Liver (tissue), 9 donors: ENCODE data around the gene RASSF3. TPM values are rescaled to one million over a fixed set of nuclear protein-coding genes. Genes with fewer than 3 reads are reported as not detected.
"Not testable (repeated sequence)": the region's sequence is repeated elsewhere in the genome, so short reads cannot be mapped to it uniquely, and the experiment has no call there.

Experiments
- DNase-seq: peaks from one replicate; pipeline ENCODE4 v3.0.0-alpha.2; 2017; ENCODE audit warnings: low spot score
- H3K27ac ChIP-seq, 2 donors: one replicate each; pipeline ENCODE4 v1.7.0; 2013; ENCODE audit warnings: inconsistent platforms in 2 of 2, low read length in 2 of 2, control low read depth in 1 of 2, low read depth in 1 of 2, mild to moderate bottlenecking in 1 of 2
- H3K27me3 ChIP-seq, 4 donors: one replicate each; pipeline versions ENCODE4 v1.6.1 to v1.7.0; 2013; ENCODE audit warnings: low read length in 3 of 4, inconsistent platforms in 1 of 4, mild to moderate bottlenecking in 1 of 4, moderate library complexity in 1 of 4; ENCODE audit not compliant: control insufficient read depth in 4 of 4, insufficient read depth in 4 of 4
- H3K36me3 ChIP-seq, 4 donors: one replicate each; pipeline versions ENCODE4 v1.6.1 to v1.7.0; 2013; ENCODE audit warnings: low read length in 3 of 4, mild to moderate bottlenecking in 3 of 4, low read depth in 1 of 4, moderate library complexity in 1 of 4; ENCODE audit not compliant: control insufficient read depth in 4 of 4, insufficient read depth in 3 of 4
- H3K4me1 ChIP-seq, 4 donors: one replicate each; pipeline versions ENCODE4 v1.6.1 to v1.7.0; 2013; ENCODE audit warnings: low read length in 3 of 4, mild to moderate bottlenecking in 3 of 4, moderate library complexity in 1 of 4; ENCODE audit not compliant: control insufficient read depth in 4 of 4, insufficient read depth in 4 of 4
- H3K4me3 ChIP-seq, 3 donors: one replicate each; pipeline versions ENCODE4 v1.6.1 to v1.7.0; 2013; ENCODE audit warnings: low read length in 3 of 3, control low read depth in 1 of 3, low read depth in 1 of 3, mild to moderate bottlenecking in 1 of 3
- H3K9ac ChIP-seq, 2 donors: one replicate each; pipeline ENCODE4 v1.7.0; 2013; ENCODE audit warnings: low read length in 2 of 2, mild to moderate bottlenecking in 2 of 2, moderate library complexity in 2 of 2, control low read depth in 1 of 2, low read depth in 1 of 2
- H3K9me3 ChIP-seq, 4 donors: one replicate each; pipeline versions ENCODE4 v1.6.1 to v1.7.0; 2013; ENCODE audit warnings: low read length in 3 of 4; ENCODE audit not compliant: control insufficient read depth in 4 of 4
- EGR1 ChIP-seq, 2 donors: IDR thresholded peaks; 2 replicates each; pipeline ENCODE4 v1.6.1; 2016 to 2018; ENCODE audit warnings: antibody characterized with exemption in 2 of 2, low read depth in 2 of 2
- FOXA1 ChIP-seq: IDR thresholded peaks from 2 replicates; pipeline ENCODE4 v1.6.1; 2016; ENCODE audit warnings: antibody characterized with exemption
- GABPA ChIP-seq, 2 donors: IDR thresholded peaks in 1 of 2; conservative IDR thresholded peaks in 1 of 2; 2 replicates each; pipeline ENCODE4 v1.6.1; 2016; ENCODE audit warnings: antibody characterized with exemption in 2 of 2, mild to moderate bottlenecking in 1 of 2, moderate library complexity in 1 of 2
- HNF4A ChIP-seq, 2 donors: conservative IDR thresholded peaks; 2 replicates each; pipeline ENCODE4 v1.6.1; 2016; ENCODE audit warnings: antibody characterized with exemption in 2 of 2, mild to moderate bottlenecking in 2 of 2
- HNF4G ChIP-seq: IDR thresholded peaks from 2 replicates; pipeline ENCODE4 v1.6.1; 2016; ENCODE audit warnings: antibody characterized with exemption
- JUND ChIP-seq, 2 donors: IDR thresholded peaks; 2 replicates each; pipeline ENCODE4 v1.6.1; 2016; ENCODE audit warnings: antibody characterized with exemption in 2 of 2
- NR2F2 ChIP-seq: IDR thresholded peaks from 2 replicates; pipeline ENCODE4 v1.6.1; 2016; ENCODE audit warnings: antibody characterized with exemption
- RAD21 ChIP-seq, 2 donors: IDR thresholded peaks; 2 replicates each; pipeline ENCODE4 v1.6.1; 2016; ENCODE audit warnings: antibody characterized with exemption in 2 of 2, mild to moderate bottlenecking in 2 of 2
- RXRA ChIP-seq, 2 donors: IDR thresholded peaks; 2 replicates each; pipeline ENCODE4 v1.6.1; 2017 to 2018; ENCODE audit warnings: antibody characterized with exemption in 2 of 2, mild to moderate bottlenecking in 1 of 2
- SP1 ChIP-seq: IDR thresholded peaks from 2 replicates; pipeline ENCODE4 v1.6.1; 2018; ENCODE audit warnings: antibody characterized with exemption, mild to moderate bottlenecking
- TAF1 ChIP-seq: conservative IDR thresholded peaks from 2 replicates; pipeline ENCODE4 v1.6.1; 2016; ENCODE audit warnings: antibody characterized with exemption, mild to moderate bottlenecking
- YY1 ChIP-seq: IDR thresholded peaks from 2 replicates; pipeline ENCODE4 v1.6.1; 2016; ENCODE audit warnings: antibody characterized with exemption, mild to moderate bottlenecking
- WGBS: extraction: QIAGEN DNeasy Blood & Tissue Kit; methylation state at CpG from one replicate; pipeline ENCODE4 v1.1.7; 2013; 5-methylcytosine and 5-hydroxymethylcytosine counted together
- polyA plus RNA-seq, 2 donors: library from polyadenylated mRNA; stranded (reverse) in 1 of 2; unstranded in 1 of 2; fragments of 200-250 nt in 1 of 2; fragments of >200 nt in 1 of 2; fragmentation: Nextera tagmentation in 1 of 2; extraction: Ambion mirVana in 1 of 2; gene quantifications; one replicate each; pipeline versions ENCODE4 v1.2.1 to v1.2.3, GENCODE V29; 2013 to 2015
- total RNA-seq, 2 donors: library from RNA; depleted of rRNA; stranded (reverse); fragments of >200 nt; gene quantifications; one replicate each; pipeline ENCODE4 v1.2.3, GENCODE V29; 2014
- TF ChIP-seq, protein P1 (sequence below): IDR thresholded peaks from 2 replicates; pipeline ENCODE4 v1.6.1; 2016; ENCODE audit warnings: antibody characterized with exemption
- TF ChIP-seq, protein P2 (sequence below): IDR thresholded peaks from 2 replicates; pipeline ENCODE4 v1.6.1; 2016; ENCODE audit warnings: antibody characterized with exemption
- TF ChIP-seq, protein P3 (sequence below): IDR thresholded peaks from 2 replicates; pipeline ENCODE4 v1.6.1; 2016; ENCODE audit warnings: antibody characterized with exemption
- TF ChIP-seq, protein P4 (sequence below): fragments of 150-350 bp; IDR thresholded peaks from 2 replicates; pipeline ENCODE4 v1.5.1; 2017; ENCODE audit warnings: improper control_type of control experiment, low read depth, low read length; ENCODE audit not compliant: missing input control
- donor health status: healthy.
- donor health status: healthy.
- donor health status: healthy.
- donor health status: healthy.
- donor health status: healthy.

The RASSF3 gene
- total and polyA plus RNA-seq, 4 donors, result 2.2 to 9.1 (median 5.6) TPM

DNA sequence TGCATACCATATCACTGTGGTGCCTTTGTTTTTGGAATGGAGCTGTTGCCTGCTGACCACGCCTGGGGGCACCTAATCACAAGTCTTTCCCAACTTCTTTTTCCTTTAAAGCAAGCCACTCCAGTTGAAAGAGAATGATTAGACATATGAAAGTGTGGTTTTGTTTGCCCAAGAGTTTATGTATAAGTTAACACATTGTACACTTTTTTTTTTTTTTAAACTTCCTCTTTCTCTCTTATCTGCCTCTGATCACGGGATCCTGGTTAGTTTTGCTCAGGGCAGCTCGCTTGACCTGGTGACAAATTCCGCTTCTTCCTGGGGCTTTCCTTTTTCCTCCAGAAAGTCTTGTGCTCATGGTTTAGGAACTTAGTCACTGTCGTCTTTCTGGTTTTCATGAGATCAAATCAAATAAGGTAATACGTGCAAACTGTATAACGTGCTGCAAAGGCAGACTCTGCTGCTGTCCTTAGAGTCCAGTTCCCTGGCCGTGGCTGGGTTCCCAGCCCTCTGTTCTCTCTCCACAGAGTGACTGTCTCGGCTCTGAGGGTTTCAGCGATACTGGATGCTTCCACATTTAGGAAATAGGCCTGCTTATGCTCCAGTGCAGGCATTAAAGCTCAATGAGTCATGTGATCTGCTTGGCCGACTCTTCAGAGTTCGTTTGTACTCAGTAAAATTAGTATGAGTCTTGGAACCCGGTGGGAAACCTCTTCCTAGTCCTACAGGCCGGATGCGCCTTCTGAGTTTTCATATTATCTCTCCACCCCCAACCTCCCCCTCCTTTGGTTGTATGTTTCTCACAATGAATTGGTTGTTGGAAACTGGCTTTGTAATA lies 15.2 kb downstream of the RASSF3 start (continued):
- TF ChIP-seq, protein P1, sequence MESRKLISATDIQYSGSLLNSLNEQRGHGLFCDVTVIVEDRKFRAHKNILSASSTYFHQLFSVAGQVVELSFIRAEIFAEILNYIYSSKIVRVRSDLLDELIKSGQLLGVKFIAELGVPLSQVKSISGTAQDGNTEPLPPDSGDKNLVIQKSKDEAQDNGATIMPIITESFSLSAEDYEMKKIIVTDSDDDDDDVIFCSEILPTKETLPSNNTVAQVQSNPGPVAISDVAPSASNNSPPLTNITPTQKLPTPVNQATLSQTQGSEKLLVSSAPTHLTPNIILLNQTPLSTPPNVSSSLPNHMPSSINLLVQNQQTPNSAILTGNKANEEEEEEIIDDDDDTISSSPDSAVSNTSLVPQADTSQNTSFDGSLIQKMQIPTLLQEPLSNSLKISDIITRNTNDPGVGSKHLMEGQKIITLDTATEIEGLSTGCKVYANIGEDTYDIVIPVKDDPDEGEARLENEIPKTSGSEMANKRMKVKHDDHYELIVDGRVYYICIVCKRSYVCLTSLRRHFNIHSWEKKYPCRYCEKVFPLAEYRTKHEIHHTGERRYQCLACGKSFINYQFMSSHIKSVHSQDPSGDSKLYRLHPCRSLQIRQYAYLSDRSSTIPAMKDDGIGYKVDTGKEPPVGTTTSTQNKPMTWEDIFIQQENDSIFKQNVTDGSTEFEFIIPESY, result no peak
- TF ChIP-seq, protein P2, sequence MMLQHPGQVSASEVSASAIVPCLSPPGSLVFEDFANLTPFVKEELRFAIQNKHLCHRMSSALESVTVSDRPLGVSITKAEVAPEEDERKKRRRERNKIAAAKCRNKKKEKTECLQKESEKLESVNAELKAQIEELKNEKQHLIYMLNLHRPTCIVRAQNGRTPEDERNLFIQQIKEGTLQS, result no peak
- TF ChIP-seq RXRA (IDR thresholded peaks at IDR 0.05), result peak; percentile 7 to 31
- no peak for TF ChIP-seq EGR1 (IDR thresholded peaks at IDR 0.05; ENCODE audit: low read depth in 2 of 2)

DNA sequence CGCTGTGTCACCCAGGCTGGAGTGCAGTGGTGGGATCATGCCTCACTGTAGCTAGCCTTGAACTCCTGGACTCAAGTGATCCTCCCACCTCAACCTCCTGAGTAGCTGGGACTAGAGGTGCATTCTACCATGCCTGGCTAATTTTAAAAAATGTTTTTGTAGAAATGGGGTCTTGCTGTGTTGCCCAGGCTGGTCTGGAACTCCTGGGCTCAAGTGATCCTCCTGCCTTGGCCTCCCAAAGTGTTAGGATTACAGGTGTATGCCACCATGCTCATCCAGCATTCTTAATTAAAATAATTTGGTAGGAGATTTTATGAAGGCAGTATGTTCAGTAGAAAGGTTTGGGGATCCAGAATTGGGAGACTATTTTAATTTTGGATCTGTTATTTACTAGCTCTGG lies 16.3 kb downstream of the RASSF3 start:
- H3K9ac ChIP-seq, H3K9me3 ChIP-seq, H3K4me1 ChIP-seq, DNase-seq, H3K36me3 ChIP-seq, H3K27ac ChIP-seq, H3K27me3 ChIP-seq, H3K4me3 ChIP-seq: not testable (repeated sequence)
- WGBS, result 98% methylated on average over 1 of the region's 1 CpG

DNA sequence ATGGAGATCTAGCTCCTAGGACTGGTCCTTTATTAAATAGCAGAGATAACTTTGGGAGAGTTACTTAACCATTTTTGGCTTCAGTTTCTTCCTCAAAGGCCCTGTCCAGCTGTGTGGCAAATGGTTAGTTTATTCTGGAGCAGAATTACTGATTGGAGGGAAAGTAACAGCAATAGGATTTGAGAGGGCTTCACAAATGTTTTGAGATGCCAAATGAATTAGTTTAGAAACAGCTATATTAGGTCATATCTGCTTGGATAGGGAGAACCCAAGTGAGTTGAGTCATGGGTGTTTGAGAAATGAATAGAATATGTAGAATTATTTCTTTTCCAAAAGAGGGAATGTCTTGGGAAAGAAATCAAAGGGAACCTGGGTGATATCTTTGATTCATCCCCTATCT lies 17.5 kb downstream of the RASSF3 start:
- no peak overlapping the region for H3K27ac ChIP-seq
- no peaks in the 10 kb centered on the region for H3K36me3 ChIP-seq
- no peak overlapping the region for H3K9ac ChIP-seq
- no peak overlapping the region for H3K4me3 ChIP-seq
- no peaks in the 10 kb centered on the region for H3K27me3 ChIP-seq
- no peaks in the 10 kb centered on the region for H3K9me3 ChIP-seq
- DNase-seq, result no peak
- peaks cover 0 to 5% (median 0%) of the 10 kb centered on the region in 4 donors for H3K4me1 ChIP-seq
- TF ChIP-seq SP1, result no peak
- no peak for TF ChIP-seq HNF4G
- TF ChIP-seq, protein P1, result no peak
- TF ChIP-seq, protein P3, sequence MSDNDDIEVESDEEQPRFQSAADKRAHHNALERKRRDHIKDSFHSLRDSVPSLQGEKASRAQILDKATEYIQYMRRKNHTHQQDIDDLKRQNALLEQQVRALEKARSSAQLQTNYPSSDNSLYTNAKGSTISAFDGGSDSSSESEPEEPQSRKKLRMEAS, result no peak
- TF ChIP-seq RAD21 (IDR thresholded peaks at IDR 0.05), result no peak
- no peak for TF ChIP-seq RXRA (IDR thresholded peaks at IDR 0.05)
- TF ChIP-seq HNF4A (conservative IDR thresholded peaks at IDR 0.05), result no peak
- TF ChIP-seq EGR1 (IDR thresholded peaks at IDR 0.05; ENCODE audit: low read depth in 2 of 2), result no peak
- no peak for TF ChIP-seq FOXA1

DNA sequence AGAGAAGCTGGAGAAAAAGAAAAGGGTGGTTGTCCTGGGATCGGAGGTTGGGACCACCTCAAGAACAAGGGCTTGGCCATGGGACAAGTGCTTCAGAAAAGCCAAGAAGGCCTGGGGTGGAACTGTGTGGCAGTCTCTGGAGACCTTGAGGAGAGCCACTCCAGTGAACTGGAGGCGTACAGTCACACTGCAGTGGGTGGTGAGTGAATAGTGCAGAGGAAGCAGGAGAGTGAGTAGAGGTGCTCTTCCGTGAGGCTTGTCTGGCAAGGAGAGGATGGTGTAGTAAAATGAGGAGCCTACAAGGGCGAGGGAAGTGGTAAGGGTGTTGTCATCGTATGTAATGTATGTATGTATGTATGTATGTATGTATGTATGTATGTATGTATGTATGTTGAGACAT lies 20.9 kb downstream of the RASSF3 start:
- peaks cover 0 to 3% (median 0%) of the 10 kb centered on the region in 4 donors for H3K4me1 ChIP-seq
- H3K9me3 ChIP-seq, result peaks cover 0 to 6% (median 0%) of the 10 kb centered on the region in 4 donors
- no peaks in the 10 kb centered on the region for H3K27me3 ChIP-seq
- no peak overlapping the region for H3K27ac ChIP-seq
- WGBS, result 96% methylated on average over 5 of the region's 5 CpGs
- DNase-seq, result no peak
- H3K4me3 ChIP-seq, result no peak overlapping the region
- H3K9ac ChIP-seq, result no peak overlapping the region
- H3K36me3 ChIP-seq, result no peaks in the 10 kb centered on the region
- TF ChIP-seq GABPA (IDR thresholded peaks at IDR 0.05 in 1 of 2, conservative IDR thresholded peaks at IDR 0.05 in 1 of 2) (no peak), SP1 (no peak), RAD21 (IDR thresholded peaks at IDR 0.05) (no peak), RXRA (IDR thresholded peaks at IDR 0.05) (no peak), NR2F2 (no peak), FOXA1 (no peak), YY1 (no peak), JUND (IDR thresholded peaks at IDR 0.05) (no peak), TAF1 (no peak)
- TF ChIP-seq, protein P1, result no peak
- TF ChIP-seq, protein P4, sequence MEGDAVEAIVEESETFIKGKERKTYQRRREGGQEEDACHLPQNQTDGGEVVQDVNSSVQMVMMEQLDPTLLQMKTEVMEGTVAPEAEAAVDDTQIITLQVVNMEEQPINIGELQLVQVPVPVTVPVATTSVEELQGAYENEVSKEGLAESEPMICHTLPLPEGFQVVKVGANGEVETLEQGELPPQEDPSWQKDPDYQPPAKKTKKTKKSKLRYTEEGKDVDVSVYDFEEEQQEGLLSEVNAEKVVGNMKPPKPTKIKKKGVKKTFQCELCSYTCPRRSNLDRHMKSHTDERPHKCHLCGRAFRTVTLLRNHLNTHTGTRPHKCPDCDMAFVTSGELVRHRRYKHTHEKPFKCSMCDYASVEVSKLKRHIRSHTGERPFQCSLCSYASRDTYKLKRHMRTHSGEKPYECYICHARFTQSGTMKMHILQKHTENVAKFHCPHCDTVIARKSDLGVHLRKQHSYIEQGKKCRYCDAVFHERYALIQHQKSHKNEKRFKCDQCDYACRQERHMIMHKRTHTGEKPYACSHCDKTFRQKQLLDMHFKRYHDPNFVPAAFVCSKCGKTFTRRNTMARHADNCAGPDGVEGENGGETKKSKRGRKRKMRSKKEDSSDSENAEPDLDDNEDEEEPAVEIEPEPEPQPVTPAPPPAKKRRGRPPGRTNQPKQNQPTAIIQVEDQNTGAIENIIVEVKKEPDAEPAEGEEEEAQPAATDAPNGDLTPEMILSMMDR, result no peak
- TF ChIP-seq, protein P2, result no peak
